Lower lobe of right lung (tissue), 2 donors: Measurements from ENCODE around the gene TRIM9. TPM values are rescaled to one million over a fixed set of nuclear protein-coding genes. Genes with fewer than 3 reads are reported as not detected.
"Not testable (repeated sequence)": the region's sequence is repeated elsewhere in the genome, so short reads cannot be mapped to it uniquely, and the experiment has no call there.

ENCODE experiments used
- ATAC-seq, 2 donors: fragments of 200-7000 bp; cut with Tn5 transposase; one replicate each; pipeline ENCODE4 v1.9.1; 2020 to 2022; ENCODE audit warnings: mild to moderate bottlenecking in 2 of 2, moderate library complexity in 2 of 2
- DNase-seq: peaks from one replicate; pipeline ENCODE4 v3.0.0-alpha.2; 2020
- H3K27ac ChIP-seq: fragments of 200-600 bp; one replicate; pipeline ENCODE4 v1.8.0; 2022
- H3K27me3 ChIP-seq: fragments of 200-600 bp; one replicate; pipeline ENCODE4 v1.8.0; 2022; ENCODE audit warnings: low read depth
- H3K36me3 ChIP-seq: fragments of 200-600 bp; one replicate; pipeline ENCODE4 v1.8.0; 2022; ENCODE audit warnings: mild to moderate bottlenecking
- H3K4me1 ChIP-seq: fragments of 200-600 bp; one replicate; pipeline ENCODE4 v1.8.0; 2022
- H3K4me3 ChIP-seq: fragments of 200-600 bp; one replicate; pipeline ENCODE4 v1.8.0; 2022; ENCODE audit warnings: mild to moderate bottlenecking
- H3K9me3 ChIP-seq: fragments of 200-600 bp; one replicate; pipeline ENCODE4 v1.8.0; 2022
- CTCF ChIP-seq: fragments of 200-600 bp; IDR thresholded peaks from one replicate; pipeline ENCODE4 v1.8.0; 2022; ENCODE audit warnings: antibody characterized with exemption, mild to moderate bottlenecking
- intact Hi-C: fragments of 100-400 bp; cut with DNase I; formaldehyde crosslinking; loops from one replicate; pipeline ENCODE4 v1.11.0; 2022
- total RNA-seq: library from RNA; stranded (reverse); fragmentation: NEBNext Ultra II Directional; extraction: Animal tissue kit (Norgen Biotek cat#: 25700); gene quantifications from one replicate; pipeline ENCODE4 v1.2.1, GENCODE V29; 2021
- donor health status: DM: no; HTN: yes; CAD: no; lungs with severe emphysema.

The TRIM9 gene
- total RNA-seq, 1 donor from 2014 or later = 0.92 TPM

GRCh38 chr14:50944647-50945413 lies 150.1 kb downstream of the TRIM9 start:
- Histone ChIP-seq H3K36me3 (no peaks in the 10 kb centered on the region), H3K4me1 (no peaks in the 10 kb centered on the region), H3K27ac (peak overlapping the region; percentile 88), H3K9me3 (no peaks in the 10 kb centered on the region), H3K4me3 (peak overlapping the region; percentile 74), H3K27me3 (no peaks in the 10 kb centered on the region)
- DNase-seq (peak; percentile 72), ATAC-seq (peak; percentile 76 to 77)
- intact Hi-C loops = no loop called here
- TF ChIP-seq CTCF = no peak

- intact Hi-C loops = no loop called here
- no peak for TF ChIP-seq CTCF
Measured at GRCh38 chr14:50943943-50944646, 150.8 kb downstream of the TRIM9 start, which contains the start of gene PYGL. TSS of gene PYGL (minus strand) at chr14:50944483. CDS start at chr14:50944403, 80 bp downstream.

GRCh38 chr14:50943261-50943942 lies 151.5 kb downstream of the TRIM9 start:
- Histone ChIP-seq H3K36me3 (no peaks in the 10 kb centered on the region), H3K4me3 (peak overlapping the region; percentile 74), H3K9me3 (no peaks in the 10 kb centered on the region), H3K27me3 (no peaks in the 10 kb centered on the region), H3K4me1 (no peaks in the 10 kb centered on the region), H3K27ac (peak overlapping the region; percentile 88)
- peak; percentile 70 for DNase-seq
- peak; percentile 70 to 81 for ATAC-seq
- intact Hi-C loops = no loop called here
- TF ChIP-seq CTCF = no peak

More at GRCh38 chr14:50943943-50944646, 150.8 kb downstream of the TRIM9 start, which contains the start of gene PYGL:
- ATAC-seq = peak; percentile 97 to 98
- H3K9me3 ChIP-seq = no peaks in the 10 kb centered on the region
- H3K27me3 ChIP-seq = no peaks in the 10 kb centered on the region
- H3K4me3 ChIP-seq = peak within 1 kb of the TSS; percentile 74
- H3K4me1 ChIP-seq = no peaks in the 10 kb centered on the region
- DNase-seq = peak; percentile 89
- no peaks in the 10 kb centered on the region for H3K36me3 ChIP-seq
- H3K27ac ChIP-seq = peak within 1 kb of the TSS; percentile 88

GRCh38 chr14:50941638-50942037 lies 153.3 kb downstream of the TRIM9 start:
- intact Hi-C loops, DNase-seq, ATAC-seq, H3K4me1 ChIP-seq, H3K9me3 ChIP-seq, H3K36me3 ChIP-seq, H3K27me3 ChIP-seq, H3K27ac ChIP-seq, H3K4me3 ChIP-seq: not testable (repeated sequence)

- Histone ChIP-seq H3K27me3 (no peaks in the 10 kb centered on the region), H3K4me3 (no peak overlapping the region), H3K27ac (no peak overlapping the region), H3K36me3 (no peaks in the 10 kb centered on the region), H3K4me1 (no peaks in the 10 kb centered on the region), H3K9me3 (no peaks in the 10 kb centered on the region)
- ATAC-seq = no peak
- TF ChIP-seq CTCF = no peak
- intact Hi-C loops = no loop called here
- DNase-seq = no peak
Measured at GRCh38 chr14:50941151-50941550, 153.8 kb downstream of the TRIM9 start.
